Stimulated activated CD4-positive, alpha-beta T cell treated with anti-CD3 and anti-CD28 coated beads, Interleukin-4, amount 100 ng/mL, for 1 hour (primary cell): Measurements from ENCODE around the gene PRUNE1.
A peak's percentile ranks its signal among the peaks of the same experiment; 100 is the strongest.

Source experiments
- DNase-seq: peaks from one replicate; pipeline ENCODE4 v3.0.0-alpha.2; 2020

The PRUNE1 gene

GRCh38 chr1:150979092-150980056 lies 28.9 kb upstream of the PRUNE1 start:
- peak; percentile 85 for DNase-seq

GRCh38 chr1:150981177-150981804 lies 27.0 kb upstream of the PRUNE1 start:
- no peak for DNase-seq

GRCh38 chr1:150981805-150982712 lies 26.2 kb upstream of the PRUNE1 start, which contains the start of gene ANXA9:
ANXA9 (plus strand) TSS chr1:150982292; CDS start chr1:150983106, 814 bp downstream.
- no peak for DNase-seq

GRCh38 chr1:150985179-150985825 lies 22.9 kb upstream of the PRUNE1 start:
- DNase-seq = no peak

GRCh38 chr1:150987924-150988323 lies 20.3 kb upstream of the PRUNE1 start:
- DNase-seq = no peak

- no peak for DNase-seq
Observed at GRCh38 chr1:150992626-150993025, 15.6 kb upstream of the PRUNE1 start.

- DNase-seq = no peak
Observed at GRCh38 chr1:150994248-150994647, 14.0 kb upstream of the PRUNE1 start.

GRCh38 chr1:150995460-150995859 lies 12.8 kb upstream of the PRUNE1 start:
- DNase-seq = no peak

GRCh38 chr1:150995896-150996295 lies 12.4 kb upstream of the PRUNE1 start:
- no peak for DNase-seq

GRCh38 chr1:150997126-150997872 lies 10.9 kb upstream of the PRUNE1 start:
- DNase-seq = no peak

- no peak for DNase-seq
Observed at GRCh38 chr1:150997949-150998348, 10.3 kb upstream of the PRUNE1 start.

GRCh38 chr1:150999051-150999674 lies 9.1 kb upstream of the PRUNE1 start:
- no peak for DNase-seq

GRCh38 chr1:150999926-151000325 lies 8.3 kb upstream of the PRUNE1 start:
- DNase-seq = no peak

GRCh38 chr1:151000408-151000807 lies 7.8 kb upstream of the PRUNE1 start:
- no peak for DNase-seq

- no peak for DNase-seq
Observed at GRCh38 chr1:151001602-151002001, 6.6 kb upstream of the PRUNE1 start.

- DNase-seq = no peak
Observed at GRCh38 chr1:151002051-151002450, 6.2 kb upstream of the PRUNE1 start.

- DNase-seq = no peak
Observed at GRCh38 chr1:151002611-151003010, 5.6 kb upstream of the PRUNE1 start.

- DNase-seq = no peak
Observed at GRCh38 chr1:151003180-151003579, 5.1 kb upstream of the PRUNE1 start.

- no peak for DNase-seq
Observed at GRCh38 chr1:151005729-151006319, 2.4 kb upstream of the PRUNE1 start.

- peak; percentile 26 for DNase-seq
Observed at GRCh38 chr1:151006327-151007052, 1.8 kb upstream of the PRUNE1 start, which contains the start of gene MINDY1. MINDY1 (minus strand) TSS chr1:151006902; CDS start chr1:151002617, 4,285 bp downstream.
